OCI-LY3 (cell line): ENCODE results near the gene CGREF1.

Experiments used
- H2AFZ ChIP-seq: fragments of 200-600, 300-600 bp; shearing (Covaris generic); 2 replicates; pipeline ENCODE4 v1.6.0; 2014; ENCODE audit warnings: antibody characterized with exemption, low read depth, low read length
- H3K27ac ChIP-seq: fragments of 200-600, 300-600 bp; sonication (generic); 2 replicates; pipeline ENCODE4 v1.5.1; 2014; ENCODE audit warnings: mild to moderate bottlenecking, low read length, moderate library complexity, mixed read lengths
- H3K27me3 ChIP-seq: fragments of 200-600, 300-600 bp; sonication (generic); 2 replicates; pipeline ENCODE4 v1.6.1; 2014; ENCODE audit warnings: low read depth, low read length, mixed read lengths
- H3K36me3 ChIP-seq: fragments of 200-600, 300-600 bp; sonication (generic); replicated peaks from 2 replicates; pipeline ENCODE3; 2014; ENCODE audit warnings: low read depth, low read length, mixed read lengths
- H3K4me1 ChIP-seq: fragments of 300-600, 200-600 bp; sonication (generic); 2 replicates; pipeline ENCODE4 v1.6.1; 2014; ENCODE audit warnings: low read length, mixed read lengths
- H3K4me2 ChIP-seq: fragments of 200-600, 300-600 bp; sonication (generic); 2 replicates; pipeline ENCODE4 v1.6.1; 2014; ENCODE audit warnings: low read length, mixed read lengths
- H3K4me3 ChIP-seq: fragments of 300-600, 200-600 bp; sonication (generic); 2 replicates; pipeline ENCODE4 v1.5.1; 2014; ENCODE audit warnings: antibody characterized with exemption, mild to moderate bottlenecking, low read length, moderate library complexity
- H3K79me2 ChIP-seq: fragments of 300-600, 200-600 bp; shearing (Covaris generic); 2 replicates; pipeline ENCODE4 v1.6.1; 2014; ENCODE audit warnings: mild to moderate bottlenecking, low read length, mixed read lengths
- H3K9ac ChIP-seq: fragments of 300-600, 200-600 bp; shearing (Covaris generic); 2 replicates; pipeline ENCODE4 v1.6.0; 2014; ENCODE audit warnings: mild to moderate bottlenecking, low read length, moderate library complexity
- H3K9me3 ChIP-seq: fragments of 200-600, 300-600 bp; shearing (Covaris generic); 2 replicates; pipeline ENCODE4 v1.6.1; 2014; ENCODE audit warnings: low read length, mixed read lengths; ENCODE audit not compliant: insufficient read depth
- H4K20me1 ChIP-seq: fragments of 200-600, 300-600 bp; sonication (generic); 2 replicates; pipeline ENCODE4 v1.6.1; 2016; ENCODE audit warnings: low read length, mixed read lengths; ENCODE audit not compliant: insufficient read depth
- EZH2phosphoT487 ChIP-seq: fragments of 200-600 bp; shearing (Covaris generic); IDR thresholded peaks from 2 replicates; pipeline ENCODE4 v1.6.1; 2018; ENCODE audit warnings: antibody characterized with exemption, mixed run types, low read depth
- TF ChIP-seq, protein P1 (sequence below): fragments of 200-600, 300-600 bp; sonication (generic); IDR thresholded peaks from 2 replicates; pipeline ENCODE4 v1.5.1; 2014; ENCODE audit warnings: antibody characterized with exemption, low read length, low read depth

Gene CGREF1

DNA sequence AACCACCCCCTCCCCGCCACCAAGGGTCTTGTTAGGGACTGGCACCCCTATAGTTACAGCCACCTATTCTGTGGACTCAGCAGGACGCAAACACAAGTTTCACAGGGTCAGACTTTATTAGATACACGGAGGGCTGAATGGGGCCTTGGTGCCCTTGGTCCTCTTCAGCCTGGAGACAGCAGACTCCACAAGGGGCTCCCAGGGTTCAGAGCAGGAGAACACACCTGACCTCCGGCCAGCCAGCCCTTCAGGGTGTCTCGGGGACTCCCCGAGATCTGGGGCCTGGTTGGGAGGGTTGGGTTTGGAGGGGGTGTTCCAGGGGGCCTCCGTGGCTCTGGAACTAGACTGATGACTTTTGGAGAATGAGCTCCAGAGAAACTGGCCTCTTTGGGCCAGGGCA is 17.8 kb upstream of the CGREF1 start:
- no peak overlapping the region for H3K4me3 ChIP-seq
- H3K27me3 ChIP-seq: no peaks in the 10 kb centered on the region
- H3K9me3 ChIP-seq: no peaks in the 10 kb centered on the region
- H3K4me2 ChIP-seq: no peak overlapping the region
- H3K27ac ChIP-seq: no peak overlapping the region
- peaks cover 13% of the 10 kb centered on the region for H3K36me3 ChIP-seq
- no peak overlapping the region for H2AFZ ChIP-seq
- H3K4me1 ChIP-seq: peaks cover 12% of the 10 kb centered on the region
- H3K79me2 ChIP-seq: peaks cover 21% of the 10 kb centered on the region
- H4K20me1 ChIP-seq: peaks cover 4% of the 10 kb centered on the region
- H3K9ac ChIP-seq: no peak overlapping the region
- TF ChIP-seq, protein P1, sequence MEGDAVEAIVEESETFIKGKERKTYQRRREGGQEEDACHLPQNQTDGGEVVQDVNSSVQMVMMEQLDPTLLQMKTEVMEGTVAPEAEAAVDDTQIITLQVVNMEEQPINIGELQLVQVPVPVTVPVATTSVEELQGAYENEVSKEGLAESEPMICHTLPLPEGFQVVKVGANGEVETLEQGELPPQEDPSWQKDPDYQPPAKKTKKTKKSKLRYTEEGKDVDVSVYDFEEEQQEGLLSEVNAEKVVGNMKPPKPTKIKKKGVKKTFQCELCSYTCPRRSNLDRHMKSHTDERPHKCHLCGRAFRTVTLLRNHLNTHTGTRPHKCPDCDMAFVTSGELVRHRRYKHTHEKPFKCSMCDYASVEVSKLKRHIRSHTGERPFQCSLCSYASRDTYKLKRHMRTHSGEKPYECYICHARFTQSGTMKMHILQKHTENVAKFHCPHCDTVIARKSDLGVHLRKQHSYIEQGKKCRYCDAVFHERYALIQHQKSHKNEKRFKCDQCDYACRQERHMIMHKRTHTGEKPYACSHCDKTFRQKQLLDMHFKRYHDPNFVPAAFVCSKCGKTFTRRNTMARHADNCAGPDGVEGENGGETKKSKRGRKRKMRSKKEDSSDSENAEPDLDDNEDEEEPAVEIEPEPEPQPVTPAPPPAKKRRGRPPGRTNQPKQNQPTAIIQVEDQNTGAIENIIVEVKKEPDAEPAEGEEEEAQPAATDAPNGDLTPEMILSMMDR: no peak

DNA sequence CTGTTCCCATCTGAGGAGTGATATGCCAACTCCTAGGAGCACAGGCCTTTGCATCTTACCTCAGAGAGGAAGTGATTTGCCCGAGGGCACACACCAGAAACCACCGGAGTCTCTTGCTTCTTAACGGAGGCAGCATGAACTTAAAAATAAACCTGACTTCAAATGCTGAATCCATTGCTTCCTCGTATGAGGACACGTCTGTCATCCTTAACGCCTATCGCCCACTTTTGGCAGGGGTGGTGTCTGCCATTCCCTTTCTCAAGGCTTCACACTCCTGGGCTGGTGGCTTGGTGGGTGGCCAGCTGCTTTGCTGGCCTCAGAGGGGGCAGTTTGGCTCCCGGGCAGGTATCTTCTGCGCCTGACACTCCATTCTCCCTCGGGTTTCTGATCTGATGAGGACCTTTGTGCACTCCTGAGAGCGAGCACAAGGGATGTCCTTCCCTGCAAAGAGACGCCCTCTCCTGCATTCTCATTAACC is 16.6 kb upstream of the CGREF1 start:
- Histone ChIP-seq H3K9me3 (no peaks in the 10 kb centered on the region), H3K9ac (no peak overlapping the region), H3K36me3 (peaks cover 26% of the 10 kb centered on the region), H3K4me2 (no peak overlapping the region), H3K79me2 (peaks cover 21% of the 10 kb centered on the region), H3K27me3 (no peaks in the 10 kb centered on the region), H3K27ac (no peak overlapping the region), H2AFZ (0 out of 2 replicates have a peak overlapping the region, but pooled peaks have one; percentile 71), H3K4me1 (peaks cover 12% of the 10 kb centered on the region), H3K4me3 (no peak overlapping the region), H4K20me1 (peaks cover 4% of the 10 kb centered on the region)
- TF ChIP-seq, protein P1: no peak
- no peak for TF ChIP-seq EZH2phosphoT487

GRCh38 chr2:27134781-27135477 is 16.0 kb upstream of the CGREF1 start:
- H3K79me2 ChIP-seq: peaks cover 21% of the 10 kb centered on the region

More at GRCh38 chr2:27134781-27135477, 16.0 kb upstream of the CGREF1 start:
- Histone ChIP-seq H3K9me3 (no peaks in the 10 kb centered on the region), H3K4me1 (peaks cover 12% of the 10 kb centered on the region), H3K4me2 (peak overlapping the region; percentile 66), H4K20me1 (peaks cover 4% of the 10 kb centered on the region), H3K27ac (no peak overlapping the region), H3K9ac (peak overlapping the region; percentile 65), H3K36me3 (peaks cover 29% of the 10 kb centered on the region), H3K27me3 (no peaks in the 10 kb centered on the region), H3K4me3 (peak overlapping the region; percentile 83), H2AFZ (peak overlapping the region; percentile 71)
- TF ChIP-seq EZH2phosphoT487: no peak
- TF ChIP-seq, protein P1: no peak
